HepG2 (cell line): ENCODE results near the gene CDKN2C. TPM values are rescaled to one million over a fixed set of nuclear protein-coding genes. Genes with fewer than 3 reads are reported as not detected.

ENCODE experiments used
- BORCS8-MEF2B ChIP-seq: sonication (generic); formaldehyde crosslinking; IDR thresholded peaks from 2 replicates; pipeline ENCODE4 v1.8.0; 2022; ENCODE audit warnings: mild to moderate bottlenecking, missing genetic modification reagents
- CHCHD3 ChIP-seq: sonication (generic); formaldehyde crosslinking; IDR thresholded peaks from 2 replicates; pipeline ENCODE4 v1.8.0; 2022; ENCODE audit warnings: mild to moderate bottlenecking, missing genetic modification reagents, moderate library complexity
- CREB1 ChIP-seq, 2 experiments: fragments of 450-650 bp in 1 of 2; IDR thresholded peaks; 2 replicates each; pipeline ENCODE4 v1.6.1; 2016 to 2017; ENCODE audit warnings: control low read depth in 1 of 2, mild to moderate bottlenecking in 1 of 2, missing compliant biosample characterization in 1 of 2, missing genetic modification characterization in 1 of 2
- HMGXB3 ChIP-seq: sonication (generic); formaldehyde crosslinking; IDR thresholded peaks from 2 replicates; pipeline ENCODE4 v1.4.0; 2020; ENCODE audit warnings: missing genetic modification reagents, borderline replicate concordance
- KDM1A ChIP-seq: IDR thresholded peaks from 2 replicates; pipeline ENCODE4 v1.6.1; 2016; ENCODE audit warnings: missing compliant biosample characterization
- KDM4B ChIP-seq: sonication (generic); formaldehyde crosslinking; IDR thresholded peaks from 2 replicates; pipeline ENCODE4 v1.4.0; 2020; ENCODE audit warnings: missing genetic modification reagents
- KDM5A ChIP-seq: fragments of 200-600 bp; sonication (generic); IDR thresholded peaks from 2 replicates; pipeline ENCODE4 v1.7.0; 2018; ENCODE audit warnings: antibody characterized with exemption, mild to moderate bottlenecking, low read length, borderline replicate concordance
- MYC ChIP-seq: sonication (generic); formaldehyde crosslinking; IDR thresholded peaks from 2 replicates; pipeline ENCODE4 v1.9.0; 2021; ENCODE audit warnings: missing genetic modification reagents, borderline replicate concordance
- STAT5B ChIP-seq: sonication (generic); formaldehyde crosslinking; IDR thresholded peaks from 2 replicates; pipeline ENCODE4 v1.4.0; 2020; ENCODE audit warnings: missing genetic modification reagents
- ZNF143 ChIP-seq: sonication (generic); formaldehyde crosslinking; IDR thresholded peaks from 2 replicates; pipeline ENCODE4 v1.4.0; 2020; ENCODE audit warnings: missing genetic modification reagents
- ZNF234 ChIP-seq: sonication (generic); formaldehyde crosslinking; conservative IDR thresholded peaks from 2 replicates; pipeline ENCODE4 v1.5.1; 2020; ENCODE audit warnings: mild to moderate bottlenecking, missing genetic modification reagents
- ZNF260 ChIP-seq: sonication (generic); formaldehyde crosslinking; IDR thresholded peaks from 2 replicates; pipeline ENCODE4 v1.4.0; 2020; ENCODE audit warnings: missing genetic modification reagents, low read depth, mild to moderate bottlenecking, borderline replicate concordance
- ZNF343 ChIP-seq: sonication (generic); formaldehyde crosslinking; IDR thresholded peaks from 2 replicates; pipeline ENCODE4 v1.4.0; 2020; ENCODE audit warnings: mild to moderate bottlenecking, missing genetic modification reagents
- ZNF446 ChIP-seq: sonication (generic); formaldehyde crosslinking; IDR thresholded peaks from 2 replicates; pipeline ENCODE4 v1.5.0; 2020; ENCODE audit warnings: mild to moderate bottlenecking, missing genetic modification reagents
- ZNF501 ChIP-seq: sonication (generic); formaldehyde crosslinking; IDR thresholded peaks from 2 replicates; pipeline ENCODE4 v1.5.1; 2020; ENCODE audit warnings: mild to moderate bottlenecking, moderate library complexity, missing genetic modification reagents
- ZNF879 ChIP-seq: sonication (generic); formaldehyde crosslinking; IDR thresholded peaks from 2 replicates; pipeline ENCODE4 v1.8.1; 2023; ENCODE audit warnings: missing genetic modification reagents
- polyA plus RNA-seq, 8 experiments: library from polyadenylated mRNA; depleted of rRNA in 3 of 8; stranded (reverse) in 7 of 8; unstranded in 1 of 8; fragments of >200 nt; fragmentation: Illumina TruSeq in 4 of 8; extraction: Trizol in 4 of 8; gene quantifications; 2 replicates each; pipeline versions ENCODE4 v1.2.1 to v1.2.3, GENCODE V29; 2011 to 2016; ENCODE audit warnings: low read depth in 4 of 8, missing spikeins in 1 of 8, mixed read lengths in 1 of 8; ENCODE audit not compliant: insufficient read depth in 1 of 8
- total RNA-seq, 5 experiments: library from RNA; depleted of rRNA; stranded (reverse); fragments of >200 nt; fragmentation: Illumina TruSeq; extraction: Trizol; gene quantifications; 2 replicates each; pipeline ENCODE4 v1.2.3, GENCODE V29; 2016; ENCODE audit warnings: low read depth in 1 of 5
- TF ChIP-seq, protein P1 (sequence below): sonication (generic); formaldehyde crosslinking; IDR thresholded peaks from 2 replicates; pipeline ENCODE4 v1.4.0; 2020; ENCODE audit warnings: mild to moderate bottlenecking, missing genetic modification reagents
- TF ChIP-seq, protein P2 (sequence below): sonication (generic); formaldehyde crosslinking; IDR thresholded peaks from 2 replicates; pipeline ENCODE4 v1.5.0; 2020; ENCODE audit warnings: missing genetic modification reagents, mild to moderate bottlenecking, borderline replicate concordance

Gene CDKN2C
- total and polyA plus RNA-seq, 2 of the 13 experiments (the other 11 are each of a cell fraction or from before 2014, with no cell fraction given), result 7.8 to 13.7 TPM

DNA sequence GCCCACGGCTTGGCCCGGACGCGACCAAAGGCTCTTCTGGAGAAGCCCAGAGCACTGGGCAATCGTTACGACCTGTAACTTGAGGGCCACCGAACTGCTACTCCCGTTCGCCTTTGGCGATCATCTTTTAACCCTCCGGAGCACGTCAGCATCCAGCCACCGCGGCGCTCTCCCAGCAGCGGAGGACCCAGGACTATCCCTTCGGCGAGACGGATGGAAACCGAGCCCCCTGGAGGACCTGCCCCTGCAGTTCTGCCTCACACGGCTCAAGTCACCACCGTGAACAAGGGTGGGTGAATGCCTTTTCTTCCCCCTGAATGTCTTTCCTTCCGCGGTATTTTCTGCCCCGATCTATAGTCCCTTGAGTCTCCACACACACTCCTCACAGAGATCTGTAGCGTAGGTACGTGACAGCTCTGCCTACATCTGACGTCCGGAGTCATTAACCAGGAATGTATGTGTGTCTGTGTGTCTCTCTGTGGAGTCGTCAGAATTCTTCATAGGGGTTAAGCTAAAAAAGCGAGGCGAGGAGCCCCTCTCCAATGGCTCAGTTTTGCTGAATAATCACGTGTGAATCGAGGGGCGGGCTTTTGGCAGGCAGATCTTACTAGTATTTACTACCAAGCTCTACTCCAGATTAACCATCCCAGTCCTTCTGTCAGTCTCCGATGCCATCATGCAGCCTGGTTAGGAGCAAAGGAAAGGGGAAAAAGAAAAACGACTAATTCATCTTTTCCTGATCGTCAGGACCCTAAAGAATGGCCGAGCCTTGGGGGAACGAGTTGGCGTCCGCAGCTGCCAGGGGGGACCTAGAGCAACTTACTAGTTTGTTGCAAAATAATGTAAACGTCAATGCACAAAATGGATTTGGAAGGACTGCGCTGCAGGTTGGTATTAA is at the start of gene CDKN2C (continued):
- TF ChIP-seq KDM4B (CRISPR knock-in tag) (no peak), STAT5B (CRISPR knock-in tag) (no peak), ZNF501 (CRISPR knock-in tag) (peak; percentile 71; the same call in 1 of the 2 replicates), KDM5A (peak; percentile 37; the same call in 1 of the 2 replicates), ZNF234 (no peak), BORCS8-MEF2B (CRISPR knock-in tag) (no peak), ZNF260 (CRISPR knock-in tag) (no peak), ZNF879 (CRISPR knock-in tag) (no peak), ZNF446 (CRISPR knock-in tag) (no peak), KDM1A (CRISPR knock-in tag) (0 out of 2 replicates have a peak, but pooled peaks have one; percentile 37), MYC (CRISPR knock-in tag) (peak; percentile 7; the same call in 1 of the 2 replicates), CHCHD3 (no peak), CREB1 (IDR thresholded peaks at IDR 0.05) (no peak), CREB1 (CRISPR knock-in tag; IDR thresholded peaks at IDR 0.05) (0 out of 2 replicates have a peak, but pooled peaks have one; percentile 42), ZNF143 (CRISPR knock-in tag) (no peak), ZNF343 (CRISPR knock-in tag) (0 out of 2 replicates have a peak, but pooled peaks have one; percentile 2), HMGXB3 (CRISPR knock-in tag) (no peak)
- TF ChIP-seq, protein P1, sequence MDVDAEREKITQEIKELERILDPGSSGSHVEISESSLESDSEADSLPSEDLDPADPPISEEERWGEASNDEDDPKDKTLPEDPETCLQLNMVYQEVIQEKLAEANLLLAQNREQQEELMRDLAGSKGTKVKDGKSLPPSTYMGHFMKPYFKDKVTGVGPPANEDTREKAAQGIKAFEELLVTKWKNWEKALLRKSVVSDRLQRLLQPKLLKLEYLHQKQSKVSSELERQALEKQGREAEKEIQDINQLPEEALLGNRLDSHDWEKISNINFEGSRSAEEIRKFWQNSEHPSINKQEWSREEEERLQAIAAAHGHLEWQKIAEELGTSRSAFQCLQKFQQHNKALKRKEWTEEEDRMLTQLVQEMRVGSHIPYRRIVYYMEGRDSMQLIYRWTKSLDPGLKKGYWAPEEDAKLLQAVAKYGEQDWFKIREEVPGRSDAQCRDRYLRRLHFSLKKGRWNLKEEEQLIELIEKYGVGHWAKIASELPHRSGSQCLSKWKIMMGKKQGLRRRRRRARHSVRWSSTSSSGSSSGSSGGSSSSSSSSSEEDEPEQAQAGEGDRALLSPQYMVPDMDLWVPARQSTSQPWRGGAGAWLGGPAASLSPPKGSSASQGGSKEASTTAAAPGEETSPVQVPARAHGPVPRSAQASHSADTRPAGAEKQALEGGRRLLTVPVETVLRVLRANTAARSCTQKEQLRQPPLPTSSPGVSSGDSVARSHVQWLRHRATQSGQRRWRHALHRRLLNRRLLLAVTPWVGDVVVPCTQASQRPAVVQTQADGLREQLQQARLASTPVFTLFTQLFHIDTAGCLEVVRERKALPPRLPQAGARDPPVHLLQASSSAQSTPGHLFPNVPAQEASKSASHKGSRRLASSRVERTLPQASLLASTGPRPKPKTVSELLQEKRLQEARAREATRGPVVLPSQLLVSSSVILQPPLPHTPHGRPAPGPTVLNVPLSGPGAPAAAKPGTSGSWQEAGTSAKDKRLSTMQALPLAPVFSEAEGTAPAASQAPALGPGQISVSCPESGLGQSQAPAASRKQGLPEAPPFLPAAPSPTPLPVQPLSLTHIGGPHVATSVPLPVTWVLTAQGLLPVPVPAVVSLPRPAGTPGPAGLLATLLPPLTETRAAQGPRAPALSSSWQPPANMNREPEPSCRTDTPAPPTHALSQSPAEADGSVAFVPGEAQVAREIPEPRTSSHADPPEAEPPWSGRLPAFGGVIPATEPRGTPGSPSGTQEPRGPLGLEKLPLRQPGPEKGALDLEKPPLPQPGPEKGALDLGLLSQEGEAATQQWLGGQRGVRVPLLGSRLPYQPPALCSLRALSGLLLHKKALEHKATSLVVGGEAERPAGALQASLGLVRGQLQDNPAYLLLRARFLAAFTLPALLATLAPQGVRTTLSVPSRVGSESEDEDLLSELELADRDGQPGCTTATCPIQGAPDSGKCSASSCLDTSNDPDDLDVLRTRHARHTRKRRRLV (CRISPR knock-in tag), result 0 out of 2 replicates have a peak, but pooled peaks have one; percentile 26
- TF ChIP-seq, protein P2, sequence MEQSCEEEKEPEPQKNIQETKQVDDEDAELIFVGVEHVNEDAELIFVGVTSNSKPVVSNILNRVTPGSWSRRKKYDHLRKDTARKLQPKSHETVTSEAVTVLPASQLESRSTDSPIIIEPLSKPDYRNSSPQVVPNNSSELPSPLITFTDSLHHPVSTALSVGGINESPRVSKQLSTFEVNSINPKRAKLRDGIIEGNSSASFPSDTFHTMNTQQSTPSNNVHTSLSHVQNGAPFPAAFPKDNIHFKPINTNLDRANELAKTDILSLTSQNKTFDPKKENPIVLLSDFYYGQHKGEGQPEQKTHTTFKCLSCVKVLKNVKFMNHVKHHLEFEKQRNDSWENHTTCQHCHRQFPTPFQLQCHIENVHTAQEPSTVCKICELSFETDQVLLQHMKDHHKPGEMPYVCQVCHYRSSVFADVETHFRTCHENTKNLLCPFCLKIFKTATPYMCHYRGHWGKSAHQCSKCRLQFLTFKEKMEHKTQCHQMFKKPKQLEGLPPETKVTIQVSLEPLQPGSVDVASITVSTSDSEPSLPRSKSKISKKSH (CRISPR knock-in tag), result no peak
